GM21576 (cell line): ENCODE results near the gene KIAA0753.

Experiments
- ATAC-seq: cut with Tn5 transposase; IDR thresholded peaks from one replicate; pipeline ENCODE4 v1.9.1; 2021; ENCODE audit warnings: mild to moderate bottlenecking, moderate library complexity; ENCODE audit not compliant: unreplicated experiment

The KIAA0753 gene

DNA sequence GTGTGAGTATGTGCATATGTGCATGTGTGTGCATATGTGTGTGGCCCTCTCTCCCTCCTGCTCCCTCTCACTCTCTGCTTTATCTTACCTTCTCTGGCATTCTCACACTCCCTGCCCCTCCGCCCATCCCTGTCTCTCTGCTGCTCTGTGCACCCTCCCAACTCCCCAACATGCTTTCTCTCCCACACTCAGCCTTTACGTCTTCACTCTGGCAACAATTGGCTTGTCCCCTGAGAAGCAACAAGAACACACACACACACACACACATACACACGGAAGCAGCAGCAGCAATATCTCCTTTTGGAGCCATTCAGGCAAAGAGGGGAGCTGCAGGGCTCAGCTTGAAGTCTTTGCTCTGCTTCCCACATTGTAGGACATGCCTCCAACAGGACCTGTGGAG lies 112.0 kb downstream of the KIAA0753 start:
- no peak for ATAC-seq
